Chondrocyte (in vitro differentiated cells): ENCODE measurements around the gene AIRE. TPM values are rescaled to one million over a fixed set of nuclear protein-coding genes. Genes with fewer than 3 reads are reported as not detected.
A peak's percentile ranks its signal among the peaks of the same experiment; 100 is the strongest.

Source experiments
- DNase-seq: peaks from one replicate; pipeline ENCODE4 v3.0.0; 2021; ENCODE audit warnings: mixed read lengths, low spot score
- H3K27ac Mint-ChIP-seq: one replicate; pipeline ENCODE4 v1.8.0; 2021; ENCODE audit warnings: mild to moderate bottlenecking, moderate library complexity, mixed read lengths; ENCODE audit not compliant: unreplicated experiment
- H3K27me3 Mint-ChIP-seq: 2 replicates; pipeline ENCODE4 v1.8.0; 2021; ENCODE audit warnings: low read depth, mixed read lengths
- H3K36me3 Mint-ChIP-seq: 2 replicates; pipeline ENCODE4 v1.8.0; 2021; ENCODE audit warnings: low read depth, mixed read lengths
- H3K4me1 Mint-ChIP-seq: 2 replicates; pipeline ENCODE4 v1.8.0; 2021; ENCODE audit warnings: low read depth, mild to moderate bottlenecking, mixed read lengths
- H3K4me3 Mint-ChIP-seq: one replicate; pipeline ENCODE4 v1.8.0; 2021; ENCODE audit warnings: mild to moderate bottlenecking, moderate library complexity, mixed read lengths; ENCODE audit not compliant: unreplicated experiment
- H3K9me3 Mint-ChIP-seq: 2 replicates; pipeline ENCODE4 v1.8.0; 2021; ENCODE audit warnings: low read depth, mixed read lengths
- total RNA-seq: library from RNA; stranded (reverse); gene quantifications from 3 replicates; pipeline ENCODE4 v1.2.1, GENCODE V29; 2021
- TF ChIP-seq, protein P1 (sequence below): fragments of 200-600 bp; sonication (generic); IDR thresholded peaks from 2 replicates; pipeline ENCODE4 v1.5.0; 2021; ENCODE audit warnings: antibody characterized with exemption, mild to moderate bottlenecking, moderate library complexity

AIRE gene
- total RNA-seq, 1 donor from 2014 or later: not detected

DNA sequence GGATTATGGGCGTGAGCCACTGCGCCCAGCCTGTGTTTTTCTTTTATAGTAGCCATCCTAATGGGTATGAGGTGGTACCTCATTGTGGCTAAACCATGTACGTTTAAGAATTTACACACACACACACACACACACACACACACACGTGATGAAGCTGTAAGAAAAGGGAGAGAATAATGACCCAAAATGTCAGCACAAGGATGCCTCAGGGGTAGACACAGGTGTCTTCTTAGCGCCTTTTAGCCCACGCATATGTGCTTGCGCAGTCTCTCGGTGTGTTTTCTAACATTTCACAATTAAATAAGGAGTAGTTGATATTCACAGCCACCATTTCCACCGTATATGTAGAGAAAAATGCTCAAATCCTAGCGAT lies 13.4 kb downstream of the AIRE start:
- peak overlapping the region; percentile 70 for H3K4me3 Mint-ChIP-seq
- DNase-seq: no peak
- TF ChIP-seq, protein P1, sequence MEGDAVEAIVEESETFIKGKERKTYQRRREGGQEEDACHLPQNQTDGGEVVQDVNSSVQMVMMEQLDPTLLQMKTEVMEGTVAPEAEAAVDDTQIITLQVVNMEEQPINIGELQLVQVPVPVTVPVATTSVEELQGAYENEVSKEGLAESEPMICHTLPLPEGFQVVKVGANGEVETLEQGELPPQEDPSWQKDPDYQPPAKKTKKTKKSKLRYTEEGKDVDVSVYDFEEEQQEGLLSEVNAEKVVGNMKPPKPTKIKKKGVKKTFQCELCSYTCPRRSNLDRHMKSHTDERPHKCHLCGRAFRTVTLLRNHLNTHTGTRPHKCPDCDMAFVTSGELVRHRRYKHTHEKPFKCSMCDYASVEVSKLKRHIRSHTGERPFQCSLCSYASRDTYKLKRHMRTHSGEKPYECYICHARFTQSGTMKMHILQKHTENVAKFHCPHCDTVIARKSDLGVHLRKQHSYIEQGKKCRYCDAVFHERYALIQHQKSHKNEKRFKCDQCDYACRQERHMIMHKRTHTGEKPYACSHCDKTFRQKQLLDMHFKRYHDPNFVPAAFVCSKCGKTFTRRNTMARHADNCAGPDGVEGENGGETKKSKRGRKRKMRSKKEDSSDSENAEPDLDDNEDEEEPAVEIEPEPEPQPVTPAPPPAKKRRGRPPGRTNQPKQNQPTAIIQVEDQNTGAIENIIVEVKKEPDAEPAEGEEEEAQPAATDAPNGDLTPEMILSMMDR: no peak
- H3K9me3 Mint-ChIP-seq: no peaks in the 10 kb centered on the region
- no peaks in the 10 kb centered on the region for H3K27me3 Mint-ChIP-seq
- no peaks in the 10 kb centered on the region for H3K36me3 Mint-ChIP-seq
- peaks cover 41% of the 10 kb centered on the region for H3K4me1 Mint-ChIP-seq
- peak overlapping the region; percentile 88 for H3K27ac Mint-ChIP-seq

DNA sequence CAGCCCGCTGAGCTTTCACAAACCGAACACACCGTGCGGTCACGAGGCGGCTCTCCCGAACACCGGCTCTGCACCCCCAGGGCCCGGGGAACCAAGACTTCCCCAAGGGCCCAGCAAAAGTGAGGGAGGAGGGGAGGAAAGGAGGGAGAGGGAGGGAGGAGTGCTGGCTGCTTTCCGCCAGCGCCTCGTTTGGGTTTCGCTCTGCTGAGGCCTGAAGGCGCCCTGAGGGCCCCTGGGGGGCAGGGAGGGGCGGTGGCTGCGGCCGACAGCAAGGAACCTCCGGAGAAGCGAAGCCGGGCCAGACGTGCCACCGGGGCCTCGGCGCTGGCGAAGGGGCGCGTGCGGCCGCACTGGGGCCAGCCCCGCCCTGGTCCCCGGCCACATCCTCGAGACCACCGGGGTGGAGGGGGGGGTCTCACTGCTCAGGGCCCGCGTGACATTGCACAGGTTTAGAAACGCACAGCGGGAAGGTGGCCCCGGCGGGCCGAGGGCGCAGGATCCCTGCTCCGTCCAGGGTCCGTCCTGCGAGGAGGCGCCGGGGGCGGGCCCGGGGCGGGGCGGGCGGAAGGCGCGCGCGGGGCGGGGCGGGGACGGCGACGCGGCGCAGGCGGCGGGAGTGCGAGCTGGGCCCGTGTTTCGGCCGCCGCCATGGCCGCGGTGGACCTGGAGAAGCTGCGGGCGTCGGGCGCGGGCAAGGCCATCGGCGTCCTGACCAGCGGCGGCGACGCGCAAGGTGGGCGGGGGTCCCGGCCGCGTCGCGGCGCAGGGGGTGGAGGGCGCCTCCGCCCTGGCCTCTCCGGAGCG lies 14.0 kb downstream of the AIRE start, which contains the start of gene PFKL:
TSS of gene PFKL (plus strand) at position 596 of the 804 bp plus-strand sequence. CDS start at position 649, 53 bp downstream.
- peaks cover 41% of the 10 kb centered on the region for H3K4me1 Mint-ChIP-seq
- H3K27me3 Mint-ChIP-seq: no peaks in the 10 kb centered on the region
- H3K27ac Mint-ChIP-seq: peak within 1 kb of the TSS; percentile 88
- no peaks in the 10 kb centered on the region for H3K9me3 Mint-ChIP-seq
- DNase-seq: no peak
- TF ChIP-seq, protein P1: peak; percentile 18
- no peaks in the 10 kb centered on the region for H3K36me3 Mint-ChIP-seq
- H3K4me3 Mint-ChIP-seq: peak within 1 kb of the TSS; percentile 77

DNA sequence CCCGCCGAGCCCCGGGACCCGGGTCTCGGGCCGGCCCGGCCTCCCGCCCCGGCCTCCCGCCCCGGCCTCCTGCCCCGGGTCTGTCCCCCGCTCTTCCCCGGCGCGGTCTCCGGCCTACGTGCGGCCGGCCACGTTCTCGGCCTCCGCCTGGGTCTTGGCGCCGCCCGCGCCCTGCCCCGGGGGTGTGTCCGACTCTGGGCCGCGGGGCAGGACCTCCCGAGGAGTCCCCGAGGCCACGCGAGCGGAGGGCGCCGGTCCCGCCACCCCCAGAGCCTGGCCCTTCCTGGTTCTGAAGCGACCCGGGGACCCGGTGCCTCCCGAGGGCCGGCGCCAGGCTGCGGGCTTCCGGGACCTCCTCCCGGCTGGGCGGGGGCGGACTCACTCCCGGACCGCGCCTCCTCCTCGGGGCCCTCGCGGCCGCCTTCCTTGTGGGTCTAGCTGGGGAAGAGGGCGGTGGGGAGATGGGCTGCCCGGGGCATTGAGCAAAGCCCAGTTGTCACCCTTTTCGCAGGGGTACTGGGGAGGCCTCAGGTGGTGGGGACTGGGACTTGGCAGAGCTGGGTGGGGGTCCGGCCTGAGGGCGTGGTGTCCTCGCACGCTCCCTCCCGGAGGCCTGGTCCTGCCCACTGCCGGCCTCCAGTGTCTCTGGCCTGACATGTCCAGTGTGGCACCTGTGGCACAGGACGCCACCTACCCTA lies 14.7 kb downstream of the AIRE start:
- DNase-seq: no peak
- Mint-ChIP-seq H3K9me3 (no peaks in the 10 kb centered on the region), H3K27ac (no peak overlapping the region), H3K4me3 (peak overlapping the region; percentile 77), H3K4me1 (peaks cover 43% of the 10 kb centered on the region), H3K36me3 (no peaks in the 10 kb centered on the region), H3K27me3 (no peaks in the 10 kb centered on the region)
- TF ChIP-seq, protein P1: no peak

DNA sequence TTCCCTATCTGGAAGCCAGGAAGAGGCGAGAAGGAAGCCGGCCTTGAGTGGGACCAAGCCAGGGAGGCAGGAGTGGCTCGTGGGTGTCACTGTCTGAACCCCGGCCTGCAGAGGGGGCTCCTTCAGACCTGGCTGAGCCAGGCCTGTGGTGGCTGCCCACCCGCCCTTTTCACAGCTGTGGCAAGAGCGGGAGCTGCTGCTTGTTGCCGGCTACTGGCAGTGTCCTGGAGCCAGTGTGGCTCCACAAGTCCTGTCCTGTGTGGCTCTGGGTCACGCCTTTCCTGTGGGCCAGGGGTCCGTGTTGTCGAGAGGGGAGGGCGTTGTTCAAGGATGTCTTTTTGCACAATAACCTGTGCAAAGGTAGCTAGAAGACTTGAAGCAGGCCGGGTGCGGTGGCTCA lies 15.5 kb downstream of the AIRE start:
- peak overlapping the region; percentile 77 for H3K4me3 Mint-ChIP-seq
- no peaks in the 10 kb centered on the region for H3K36me3 Mint-ChIP-seq
- peaks cover 43% of the 10 kb centered on the region for H3K4me1 Mint-ChIP-seq
- TF ChIP-seq, protein P1: no peak
- H3K9me3 Mint-ChIP-seq: no peaks in the 10 kb centered on the region
- DNase-seq: no peak
- H3K27me3 Mint-ChIP-seq: no peaks in the 10 kb centered on the region
- H3K27ac Mint-ChIP-seq: no peak overlapping the region

DNA sequence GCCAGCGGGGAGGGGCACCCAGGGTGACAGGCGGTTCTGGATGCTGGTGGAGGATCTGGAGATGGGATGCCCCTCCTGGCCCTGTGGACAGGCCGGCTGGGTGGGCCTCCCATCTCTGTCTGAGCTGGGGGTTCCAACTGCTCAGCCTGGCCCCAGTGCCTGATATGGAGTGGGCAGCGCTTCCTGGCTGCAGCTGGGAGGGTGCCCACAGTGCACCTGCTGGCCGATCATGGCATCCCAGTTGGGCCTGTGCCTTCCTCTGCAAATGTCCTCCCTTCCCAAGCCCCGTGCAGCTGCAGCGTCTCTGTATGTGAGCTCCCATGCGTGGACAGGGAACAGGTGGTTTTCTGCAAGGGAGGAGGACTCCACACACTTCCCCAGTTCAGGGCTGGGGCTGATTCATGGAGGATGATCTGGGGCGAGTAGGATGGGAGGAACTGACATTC lies 16.3 kb downstream of the AIRE start:
- H3K9me3 Mint-ChIP-seq: no peaks in the 10 kb centered on the region
- peak overlapping the region; percentile 51 for H3K4me3 Mint-ChIP-seq
- H3K27ac Mint-ChIP-seq: no peak overlapping the region
- no peaks in the 10 kb centered on the region for H3K27me3 Mint-ChIP-seq
- TF ChIP-seq, protein P1: no peak
- no peak for DNase-seq
- no peaks in the 10 kb centered on the region for H3K36me3 Mint-ChIP-seq
- H3K4me1 Mint-ChIP-seq: peaks cover 43% of the 10 kb centered on the region
